Kidney epithelial cell (primary cell): ENCODE data around the gene MUSTN1. TPM values are rescaled to one million over a fixed set of nuclear protein-coding genes. Genes with fewer than 3 reads are reported as not detected.

Experiments
- DNase-seq: peaks from one replicate; pipeline ENCODE4 v3.0.0-alpha.2; 2010; ENCODE audit warnings: low read depth
- H3K27me3 ChIP-seq: 2 replicates; pipeline ENCODE4 v1.6.0; 2011; ENCODE audit warnings: low read length; ENCODE audit not compliant: control insufficient read depth, insufficient read depth
- H3K36me3 ChIP-seq: 2 replicates; pipeline ENCODE4 v1.5.1; 2011; ENCODE audit warnings: low read length; ENCODE audit not compliant: control insufficient read depth, insufficient read depth
- H3K4me3 ChIP-seq: 2 replicates; pipeline ENCODE4 v1.5.1; 2011; ENCODE audit warnings: low read depth, mild to moderate bottlenecking, control low read depth, low read length
- CTCF ChIP-seq: IDR thresholded peaks from 2 replicates; pipeline ENCODE4 v1.5.1; 2011; ENCODE audit warnings: mild to moderate bottlenecking, moderate library complexity, low read length, control low read depth, inconsistent platforms; ENCODE audit not compliant: insufficient read depth, poor library complexity, severe bottlenecking
- total RNA-seq: library from RNA; depleted of rRNA; stranded (reverse); fragments of >200 nt; gene quantifications from 2 replicates; pipeline ENCODE4 v1.2.3, GENCODE V29; 2015

MUSTN1 gene
- total RNA-seq, 1 donor from 2014 or later: not detected

- Histone ChIP-seq H3K27me3 (no peaks in the 10 kb centered on the region), H3K4me3 (no peak overlapping the region), H3K36me3 (no peaks in the 10 kb centered on the region)
- DNase-seq: no peak
- TF ChIP-seq CTCF: no peak
Observed at GRCh38 chr3:52845157-52845556, 10.3 kb upstream of the MUSTN1 start.

- no peak for DNase-seq
- no peaks in the 10 kb centered on the region for H3K27me3 ChIP-seq
- no peak for TF ChIP-seq CTCF
- no peaks in the 10 kb centered on the region for H3K36me3 ChIP-seq
- no peak overlapping the region for H3K4me3 ChIP-seq
Observed at GRCh38 chr3:52844290-52844975, 9.6 kb upstream of the MUSTN1 start.

GRCh38 chr3:52843881-52844280 is 9.1 kb upstream of the MUSTN1 start:
- no peak for TF ChIP-seq CTCF
- Histone ChIP-seq H3K36me3 (no peaks in the 10 kb centered on the region), H3K27me3 (no peaks in the 10 kb centered on the region), H3K4me3 (no peak overlapping the region)
- no peak for DNase-seq

- no peak for DNase-seq
- Histone ChIP-seq H3K4me3 (no peak overlapping the region), H3K36me3 (no peaks in the 10 kb centered on the region), H3K27me3 (no peaks in the 10 kb centered on the region)
- no peak for TF ChIP-seq CTCF
Observed at GRCh38 chr3:52843108-52843865, 8.5 kb upstream of the MUSTN1 start.

GRCh38 chr3:52842424-52842823 is 7.6 kb upstream of the MUSTN1 start:
- H3K4me3 ChIP-seq: no peak overlapping the region
- H3K27me3 ChIP-seq: no peaks in the 10 kb centered on the region
- no peaks in the 10 kb centered on the region for H3K36me3 ChIP-seq
- no peak for TF ChIP-seq CTCF
- DNase-seq: no peak
